Stimulated activated CD4-positive, alpha-beta T cell treated with anti-CD3 and anti-CD28 coated beads, TNF-alpha, amount 100 ng/mL, for 24 hours (primary cell): ENCODE data around the gene NPIPA7.
"Not testable (repeated sequence)": the region's sequence is repeated elsewhere in the genome, so short reads cannot be mapped to it uniquely, and the experiment has no call there.

Experiments
- DNase-seq, 3 experiments: peaks; one replicate each; pipeline ENCODE4 v3.0.0-alpha.2; 2020; ENCODE audit warnings: low read depth in 3 of 3

NPIPA7 gene

DNA sequence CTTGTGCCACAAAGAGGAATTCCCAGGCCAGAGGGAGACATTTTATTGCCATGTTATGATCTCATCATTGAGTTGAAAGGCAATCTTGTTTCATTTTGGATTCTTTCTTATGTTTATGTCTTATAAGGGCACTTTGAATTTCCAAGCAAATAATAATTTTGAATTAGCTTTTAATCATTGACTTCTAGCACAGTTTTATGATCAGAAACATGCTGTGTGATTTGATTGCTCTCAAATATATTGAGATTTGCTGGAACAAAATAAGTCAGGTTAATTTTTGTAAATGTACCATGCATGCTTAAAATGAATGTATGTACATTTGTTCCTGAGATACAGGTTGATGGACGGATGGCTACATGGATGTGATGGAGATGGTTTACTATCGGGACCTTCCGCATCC is at the start of gene NPIPA7:
Gene NPIPA7 (plus strand): TSS at position 301 of the 400 bp plus-strand sequence. CDS start 105 bp downstream, outside the sequence.
- not testable (repeated sequence) for DNase-seq

DNA sequence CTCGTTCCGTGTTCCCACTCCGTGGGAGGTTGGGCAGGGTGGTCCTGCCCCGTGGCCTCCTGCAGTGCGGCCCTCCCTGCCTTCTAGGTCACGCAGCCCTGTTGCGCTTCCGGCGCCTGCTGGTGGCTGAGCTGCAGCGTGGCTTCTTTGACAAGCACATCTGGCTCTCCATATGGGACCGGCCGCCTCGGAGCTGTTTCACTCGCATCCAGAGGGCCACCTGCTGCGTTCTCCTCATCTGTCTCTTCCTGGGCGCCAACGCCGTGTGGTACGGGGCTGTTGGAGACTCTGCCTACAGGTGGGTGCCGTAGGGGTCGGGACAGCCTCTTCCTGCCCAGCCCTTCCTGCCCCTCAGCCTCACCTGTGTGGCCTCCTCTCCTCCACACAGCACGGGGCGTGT is 47.5 kb upstream of the NPIPA7 start:
- not testable (repeated sequence) for DNase-seq

DNA sequence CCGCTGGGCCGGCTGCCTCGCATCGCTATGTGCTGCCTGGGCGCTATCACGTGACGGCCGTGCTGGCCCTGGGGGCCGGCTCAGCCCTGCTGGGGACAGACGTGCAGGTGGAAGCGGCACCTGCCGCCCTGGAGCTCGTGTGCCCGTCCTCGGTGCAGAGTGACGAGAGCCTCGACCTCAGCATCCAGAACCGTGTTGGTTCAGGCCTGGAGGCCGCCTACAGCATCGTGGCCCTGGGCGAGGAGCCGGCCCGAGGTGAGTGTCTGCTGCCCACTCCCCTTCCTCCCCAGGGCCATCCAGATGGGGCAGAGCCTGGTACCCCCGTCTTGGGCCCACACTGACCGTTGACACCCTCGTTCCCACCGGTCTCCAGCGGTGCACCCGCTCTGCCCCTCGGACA is 21.4 kb upstream of the NPIPA7 start:
- DNase-seq: not testable (repeated sequence)

DNA sequence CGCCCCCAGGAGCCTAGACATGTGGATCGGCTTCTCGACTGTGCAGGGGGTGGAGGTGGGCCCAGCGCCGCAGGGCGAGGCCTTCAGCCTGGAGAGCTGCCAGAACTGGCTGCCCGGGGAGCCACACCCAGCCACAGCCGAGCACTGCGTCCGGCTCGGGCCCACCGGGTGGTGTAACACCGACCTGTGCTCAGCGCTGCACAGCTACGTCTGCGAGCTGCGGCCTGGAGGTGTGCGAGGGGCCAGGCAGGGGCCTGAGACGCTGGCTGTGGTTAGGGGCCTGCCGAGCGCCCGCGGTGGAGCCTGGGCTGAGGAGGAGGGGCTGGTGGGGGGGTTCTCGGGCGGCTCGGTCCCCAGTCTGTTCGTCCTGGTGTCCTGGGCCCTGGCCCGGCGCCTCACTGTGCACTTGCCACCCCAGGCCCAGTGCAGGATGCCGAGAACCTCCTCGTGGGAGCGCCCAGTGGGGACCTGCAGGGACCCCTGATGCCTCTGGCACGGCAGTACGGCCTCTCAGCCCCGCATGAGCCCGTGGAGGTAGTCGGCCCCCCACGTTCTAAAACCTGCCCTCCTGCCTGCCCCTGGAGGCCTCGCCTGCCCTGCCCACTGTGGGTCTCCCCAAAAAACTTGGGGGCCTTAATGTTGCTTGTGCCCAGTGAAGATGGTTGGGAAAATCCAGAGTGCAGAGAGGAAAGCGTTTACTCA is 20.2 kb upstream of the NPIPA7 start:
- not testable (repeated sequence) for DNase-seq

DNA sequence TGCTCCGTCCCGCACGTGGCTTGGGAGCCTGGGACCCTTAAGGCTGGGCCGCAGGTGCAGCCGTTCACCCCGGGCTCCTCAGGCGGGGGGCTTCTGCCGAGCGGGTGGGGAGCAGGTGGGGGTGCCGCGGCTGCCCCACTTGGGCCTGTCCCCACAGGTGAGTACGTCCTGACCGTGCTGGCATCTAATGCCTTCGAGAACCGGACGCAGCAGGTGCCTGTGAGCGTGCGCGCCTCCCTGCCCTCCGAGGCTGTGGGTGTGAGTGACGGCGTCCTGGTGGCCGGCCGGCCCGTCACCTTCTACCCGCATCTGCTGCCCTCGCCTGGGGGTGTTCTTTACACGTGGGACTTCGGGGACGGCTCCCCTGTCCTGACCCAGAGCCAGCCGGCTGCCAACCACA is 15.3 kb upstream of the NPIPA7 start:
- not testable (repeated sequence) for DNase-seq

DNA sequence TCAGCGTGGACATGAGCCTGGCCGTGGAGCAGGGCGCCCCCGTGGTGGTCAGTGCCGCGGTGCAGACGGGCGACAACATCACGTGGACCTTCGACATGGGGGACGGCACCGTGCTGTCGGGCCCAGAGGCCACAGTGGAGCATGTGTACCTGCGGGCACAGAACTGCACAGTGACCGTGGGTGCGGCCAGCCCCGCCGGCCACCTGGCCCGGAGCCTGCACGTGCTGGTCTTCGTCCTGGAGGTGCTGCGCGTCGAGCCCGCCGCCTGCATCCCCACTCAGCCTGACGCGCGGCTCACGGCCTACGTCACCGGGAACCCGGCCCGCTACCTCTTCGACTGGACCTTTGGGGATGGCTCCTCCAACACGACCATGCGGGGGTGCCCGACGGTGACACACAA is 14.8 kb upstream of the NPIPA7 start:
- DNase-seq: not testable (repeated sequence)

DNA sequence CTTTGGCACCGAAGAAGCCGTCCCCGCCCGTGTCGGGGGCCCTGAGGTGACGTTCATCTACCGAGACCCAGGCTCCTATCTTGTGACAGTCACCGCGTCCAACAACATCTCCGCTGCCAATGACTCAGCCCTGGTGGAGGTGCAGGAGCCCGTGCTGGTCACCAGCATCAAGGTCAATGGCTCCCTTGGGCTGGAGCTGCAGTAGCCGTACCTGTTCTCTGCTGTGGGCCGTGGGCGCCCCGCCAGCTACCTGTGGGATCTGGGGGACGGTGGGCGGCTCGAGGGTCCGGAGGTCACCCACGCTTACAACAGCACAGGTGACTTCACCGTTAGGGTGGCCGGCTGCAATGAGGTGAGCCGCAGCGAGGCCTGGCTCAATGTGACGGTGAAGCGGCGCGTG is 14.2 kb upstream of the NPIPA7 start:
- not testable (repeated sequence) for DNase-seq

DNA sequence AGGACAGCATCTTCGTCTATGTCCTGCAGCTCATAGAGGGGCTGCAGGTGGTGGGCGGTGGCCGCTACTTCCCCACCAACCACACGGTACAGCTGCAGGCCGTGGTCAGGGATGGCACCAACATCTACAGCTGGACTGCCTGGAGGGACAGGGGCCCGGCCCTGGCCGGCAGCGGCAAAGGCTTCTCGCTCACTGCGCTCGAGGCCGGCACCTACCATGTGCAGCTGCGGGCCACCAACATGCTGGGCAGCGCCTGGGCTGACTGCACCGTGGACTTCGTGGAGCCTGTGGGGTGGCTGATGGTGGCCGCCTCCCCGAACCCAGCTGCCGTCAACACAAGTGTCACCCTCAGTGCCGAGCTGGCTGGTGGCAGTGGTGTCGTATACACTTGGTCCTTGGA is 13.6 kb upstream of the NPIPA7 start:
- not testable (repeated sequence) for DNase-seq

DNA sequence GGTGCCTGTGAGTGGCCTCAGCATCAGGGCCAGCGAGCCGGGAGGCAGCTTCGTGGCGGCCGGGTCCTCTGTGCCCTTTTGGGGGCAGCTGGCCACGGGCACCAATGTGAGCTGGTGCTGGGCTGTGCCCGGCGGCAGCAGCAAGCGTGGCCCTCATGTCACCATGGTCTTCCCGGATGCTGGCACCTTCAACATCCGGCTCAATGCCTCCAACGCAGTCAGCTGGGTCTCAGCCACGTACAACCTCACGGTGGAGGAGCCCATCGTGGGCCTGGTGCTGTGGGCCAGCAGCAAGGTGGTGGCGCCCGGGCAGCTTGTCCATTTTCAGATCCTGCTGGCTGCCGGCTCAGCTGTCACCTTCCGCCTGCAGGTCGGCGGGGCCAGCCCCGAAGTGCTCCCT is 13.1 kb upstream of the NPIPA7 start:
- not testable (repeated sequence) for DNase-seq

DNA sequence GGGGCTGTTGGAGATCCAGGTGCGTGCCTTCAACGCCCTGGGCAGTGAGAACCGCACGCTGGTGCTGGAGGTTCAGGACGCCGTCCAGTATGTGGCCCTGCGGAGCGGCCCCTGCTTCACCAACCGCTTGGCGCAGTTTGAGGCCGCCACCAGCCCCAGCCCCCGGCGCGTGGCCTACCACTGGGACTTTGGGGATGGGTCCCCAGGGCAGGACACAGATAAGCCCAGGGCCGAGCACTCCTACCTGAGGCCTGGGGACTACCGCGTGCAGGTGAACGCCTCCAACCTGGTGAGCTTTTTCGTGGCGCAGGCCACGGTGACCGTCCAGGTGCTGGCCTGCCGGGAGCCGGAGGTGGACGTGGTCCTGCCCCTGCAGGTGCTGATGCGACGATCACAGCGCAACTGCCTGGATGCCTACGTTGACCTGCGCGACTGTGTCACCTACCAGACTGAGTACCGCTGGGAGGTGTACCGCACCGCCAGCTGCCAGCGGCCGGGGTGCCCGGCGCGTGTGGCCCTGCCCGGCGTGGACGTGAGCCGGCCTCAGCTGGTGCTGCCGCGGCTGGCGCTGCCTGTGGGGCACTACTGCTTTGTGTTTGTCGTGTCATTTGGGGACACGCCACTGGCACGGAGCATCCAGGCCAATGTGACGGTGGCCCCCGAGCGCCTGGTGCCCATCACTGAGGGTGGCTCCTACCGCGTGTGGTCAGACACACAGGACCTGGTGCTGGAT is 12.2 kb upstream of the NPIPA7 start:
- not testable (repeated sequence) for DNase-seq

DNA sequence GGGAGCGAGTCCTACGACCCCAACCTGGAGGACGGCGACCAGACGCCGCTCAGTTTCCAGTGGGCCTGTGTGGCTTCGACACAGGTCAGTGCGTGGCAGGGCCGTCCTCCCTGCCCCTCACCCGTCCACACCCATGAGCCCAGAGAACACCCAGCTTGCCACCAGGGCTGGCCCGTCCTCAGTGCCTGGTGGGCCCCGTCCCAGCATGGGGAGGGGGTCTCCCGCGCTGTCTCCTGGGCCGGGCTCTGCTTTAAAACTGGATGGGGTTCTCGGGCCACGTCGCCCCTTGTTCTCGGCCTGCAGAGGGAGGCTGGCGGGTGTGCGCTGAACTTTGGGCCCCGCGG is 11.7 kb upstream of the NPIPA7 start:
- DNase-seq: not testable (repeated sequence)

DNA sequence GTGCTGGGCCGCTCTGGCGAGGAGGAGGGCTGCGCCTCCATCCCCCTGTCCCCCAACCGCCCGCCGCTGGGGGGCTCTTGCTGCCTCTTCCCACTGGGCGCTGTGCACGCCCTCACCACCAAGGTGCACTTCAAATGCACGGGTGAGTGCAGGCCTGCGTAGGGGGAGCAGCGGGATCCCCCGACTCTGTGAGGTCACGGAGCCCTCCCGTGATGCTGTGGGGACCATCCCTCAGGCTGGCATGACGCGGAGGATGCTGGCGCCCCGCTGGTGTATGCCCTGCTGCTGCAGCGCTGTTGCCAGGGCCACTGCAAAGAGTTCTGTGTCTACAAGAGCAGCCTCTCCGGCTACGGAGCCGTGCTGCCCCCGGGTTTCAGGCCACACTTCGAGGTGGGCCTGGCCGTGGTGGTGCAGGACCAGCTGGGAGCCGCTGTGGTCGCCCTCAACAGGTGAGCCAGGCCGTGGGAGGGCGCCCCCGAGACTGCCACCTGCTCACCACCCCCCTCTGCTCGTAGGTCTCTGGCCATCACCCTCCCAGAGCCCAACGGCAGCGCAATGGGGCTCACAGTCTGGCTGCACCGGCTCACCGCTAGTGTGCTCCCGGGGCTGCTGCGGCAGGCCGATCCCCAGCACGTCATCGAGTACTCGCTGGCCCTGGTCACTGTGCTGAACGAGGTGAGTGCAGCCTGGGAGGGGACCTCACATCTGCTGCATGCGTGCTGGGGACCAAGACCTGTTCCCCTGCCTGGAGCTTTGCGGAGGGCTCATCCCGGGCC is 9.7 kb upstream of the NPIPA7 start:
- DNase-seq: not testable (repeated sequence)

DNA sequence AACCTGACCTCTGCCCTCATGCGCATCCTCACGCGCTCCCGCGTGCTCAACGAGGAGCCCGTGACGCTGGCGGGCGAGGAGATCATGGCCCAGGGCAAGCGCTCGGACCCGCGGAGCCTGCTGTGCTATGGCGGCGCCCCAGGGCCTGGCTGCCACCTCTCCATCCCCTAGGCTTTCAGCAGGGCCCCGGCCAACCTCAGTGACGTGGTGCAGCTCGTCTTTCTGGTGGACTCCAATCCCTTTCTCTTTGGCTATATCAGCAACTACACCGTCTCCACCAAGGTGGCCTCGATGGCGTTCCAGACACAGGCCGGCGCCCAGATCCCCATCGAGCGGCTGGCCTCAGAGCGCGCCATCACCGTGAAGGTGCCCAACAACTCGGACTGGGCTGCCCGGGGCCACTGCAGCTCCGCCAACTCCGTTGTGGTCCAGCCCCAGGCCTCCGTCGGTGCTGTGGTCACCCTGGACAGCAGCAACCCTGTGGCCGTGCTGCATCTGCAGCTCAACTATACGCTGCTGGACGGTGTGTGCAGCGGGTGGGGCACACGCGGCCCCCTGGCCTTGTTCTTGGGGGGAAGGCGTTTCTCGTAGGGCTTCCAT is 7.7 kb upstream of the NPIPA7 start:
- DNase-seq: not testable (repeated sequence)

DNA sequence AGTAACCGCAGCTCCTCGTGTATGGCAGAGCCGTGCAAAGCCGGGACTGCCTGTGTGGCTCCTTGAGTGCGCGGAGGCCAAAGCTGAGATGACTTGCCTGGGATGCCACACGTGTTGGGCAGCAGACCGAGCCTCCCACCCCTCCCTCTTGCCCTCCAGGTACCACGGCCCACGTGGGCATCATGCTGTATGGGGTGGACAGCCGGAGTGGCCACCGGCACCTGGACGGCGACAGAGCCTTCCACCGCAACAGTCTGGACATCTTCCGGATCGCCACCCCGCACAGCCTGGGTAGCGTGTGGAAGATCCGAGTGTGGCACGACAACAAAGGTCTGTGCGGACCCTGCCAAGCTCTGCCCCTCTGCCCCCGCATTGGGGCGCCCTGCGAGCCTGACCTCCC is 4.7 kb upstream of the NPIPA7 start:
- not testable (repeated sequence) for DNase-seq

DNA sequence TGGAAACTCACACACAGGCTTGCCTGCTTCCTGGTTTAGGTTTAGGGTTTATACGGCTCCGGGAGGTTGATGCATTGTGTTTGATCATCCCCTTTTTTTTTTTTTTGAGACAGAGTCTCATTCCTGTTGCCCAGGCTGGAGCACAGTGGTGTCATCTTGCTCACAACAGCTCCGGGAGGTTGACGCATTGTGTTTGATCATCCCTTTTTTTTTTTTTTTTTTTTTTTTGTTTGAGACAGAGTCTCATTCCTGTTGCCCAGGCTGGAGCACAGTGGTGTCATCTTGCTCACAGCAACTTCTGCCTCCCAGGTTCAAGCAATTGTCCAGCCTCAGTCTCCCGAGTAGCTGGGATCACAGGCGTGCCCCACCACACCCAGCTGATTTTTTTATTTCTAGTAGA is 20.7 kb downstream of the NPIPA7 start:
- DNase-seq: not testable (repeated sequence)

DNA sequence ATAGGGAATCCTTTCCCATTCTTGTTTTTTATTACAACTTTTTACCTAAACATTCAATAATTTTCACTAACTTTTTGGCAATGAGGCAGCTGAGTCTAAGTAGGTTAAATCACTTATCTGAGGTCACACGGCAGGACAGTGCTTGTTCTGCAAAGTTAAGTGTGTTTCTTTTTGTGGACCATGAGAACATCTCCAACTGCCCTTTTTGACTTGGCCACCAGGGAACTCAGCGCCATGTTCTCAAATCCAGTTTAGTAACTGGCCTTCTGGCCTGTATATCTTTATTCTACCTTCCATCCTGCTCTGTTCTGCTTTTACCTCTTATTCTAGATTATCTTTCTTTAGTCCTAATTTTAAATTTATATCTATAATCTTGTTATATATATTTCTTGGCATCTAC is 23.4 kb downstream of the NPIPA7 start:
- DNase-seq: not testable (repeated sequence)

DNA sequence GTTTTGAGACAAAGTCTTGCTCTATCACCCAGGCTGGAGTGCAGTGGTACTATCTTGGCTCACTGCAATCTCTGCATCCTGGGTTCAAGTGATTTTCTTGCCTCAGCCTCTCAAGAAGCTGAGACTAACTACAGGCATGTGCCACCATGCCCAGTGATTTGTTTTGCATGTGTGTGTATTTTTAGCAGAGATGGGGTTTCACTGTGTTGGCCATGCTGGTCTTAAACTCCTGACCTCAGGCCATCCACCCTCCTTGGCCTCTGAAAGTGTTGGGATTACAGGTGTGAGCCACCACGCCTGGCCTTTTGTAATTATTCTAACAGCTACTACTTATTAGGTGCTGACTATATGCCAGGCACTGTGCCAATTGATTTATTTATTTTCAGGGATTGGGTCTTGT is 25.3 kb downstream of the NPIPA7 start:
- not testable (repeated sequence) for DNase-seq

DNA sequence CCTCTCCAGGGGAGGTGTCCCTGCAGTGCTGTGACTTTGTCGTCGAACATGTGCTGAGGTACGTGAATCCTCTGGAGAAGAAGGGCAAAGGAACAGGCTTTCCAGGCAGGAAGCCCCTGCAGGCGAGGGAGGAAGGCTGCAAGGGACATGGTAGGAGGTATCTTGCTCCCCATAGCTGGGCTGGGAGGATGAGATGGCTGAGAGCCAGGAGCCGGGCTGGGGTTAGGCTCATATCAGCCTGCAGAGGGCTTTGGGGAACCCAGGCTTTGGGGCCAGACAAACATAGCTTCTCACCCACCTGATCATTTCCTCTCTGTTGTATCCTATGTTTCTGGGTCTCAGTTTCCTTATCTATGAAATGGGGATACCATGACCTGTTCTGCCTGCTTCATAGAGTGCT is 26.5 kb downstream of the NPIPA7 start:
- DNase-seq: not testable (repeated sequence)

DNA sequence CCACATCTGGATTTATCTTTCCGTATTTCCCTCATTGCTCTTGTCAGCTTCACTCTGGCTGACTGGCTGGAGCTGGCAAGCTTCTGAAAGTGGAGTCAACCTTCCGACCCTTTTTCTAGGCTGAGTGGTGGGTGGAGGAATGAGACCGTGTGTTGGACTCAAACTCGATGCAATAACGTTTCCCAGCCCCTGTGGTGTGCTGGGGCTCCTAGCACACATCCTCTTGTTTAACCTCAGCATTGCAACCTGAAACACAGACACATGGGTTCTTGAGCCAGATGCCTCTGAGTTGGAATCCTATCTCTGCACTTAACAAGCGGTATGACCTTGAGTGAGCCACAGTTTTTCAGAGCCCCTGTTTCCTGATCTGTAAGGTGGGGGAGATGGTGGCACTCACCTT is 29.5 kb downstream of the NPIPA7 start:
- DNase-seq: not testable (repeated sequence)

DNA sequence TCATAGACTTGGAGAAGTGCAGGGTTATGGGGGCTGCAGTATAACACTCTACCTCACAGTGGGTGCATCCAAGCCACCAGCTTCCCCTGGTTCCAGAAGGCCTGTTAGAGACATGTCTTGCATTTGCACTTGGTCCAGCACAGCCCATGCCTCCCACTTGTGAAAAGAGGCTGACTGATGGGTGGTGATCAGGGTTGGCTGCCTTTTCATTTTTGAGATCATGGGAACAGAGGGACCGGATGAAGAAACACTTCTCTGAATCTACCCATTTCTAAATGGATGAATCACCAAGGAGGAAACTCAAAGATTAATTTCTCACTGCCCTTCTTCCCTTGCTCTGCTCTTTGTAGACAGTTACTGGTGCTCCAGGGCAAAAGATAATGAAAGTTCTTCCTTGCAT is 34.8 kb downstream of the NPIPA7 start:
- DNase-seq: not testable (repeated sequence)

DNA sequence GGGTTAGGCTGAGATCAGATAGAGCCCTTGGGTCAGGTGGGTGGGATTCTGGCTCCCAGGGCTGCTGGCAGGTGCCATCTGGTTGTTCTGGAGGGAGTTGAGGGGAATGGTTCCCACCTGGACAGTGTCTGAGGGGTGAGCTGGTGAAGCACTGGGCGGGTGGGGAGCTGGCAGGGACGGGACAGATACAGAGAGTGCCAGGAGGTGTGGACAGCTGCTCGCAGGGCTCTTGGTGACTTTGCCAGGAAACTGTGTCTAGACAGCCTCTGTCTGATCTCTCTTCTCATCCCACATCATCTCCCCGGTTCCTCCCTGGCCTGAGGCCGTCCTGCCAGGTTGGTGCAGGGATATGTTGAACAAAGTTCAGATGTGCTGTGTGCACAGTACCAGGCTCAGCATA is 38.1 kb downstream of the NPIPA7 start:
- not testable (repeated sequence) for DNase-seq
